ENCODE measurements around the gene PLET1.
A peak's percentile ranks its signal among the peaks of the same experiment; 100 is the strongest.

The PLET1 gene

GRCh38 chr11:112285841-112286311 lies 25.2 kb upstream of the PLET1 start:
- no peak for DNase-seq (ENCODE audit: low read depth in 2 of 2, low spot score in 1 of 2)

- DNase-seq (ENCODE audit: low read depth in 2 of 2, low spot score in 1 of 2) = no peak
Observed at GRCh38 chr11:112281726-112282125, 21.1 kb upstream of the PLET1 start.

GRCh38 chr11:112280268-112281126 lies 19.8 kb upstream of the PLET1 start:
- peak; percentile 32 to 39 for DNase-seq (ENCODE audit: low read depth in 2 of 2, low spot score in 1 of 2)

- peak; percentile 49 to 62 for DNase-seq (ENCODE audit: low read depth in 2 of 2, low spot score in 1 of 2)
Observed at GRCh38 chr11:112279901-112280267, 19.2 kb upstream of the PLET1 start.

- no peak for DNase-seq (ENCODE audit: low read depth in 2 of 2, low spot score in 1 of 2)
Observed at GRCh38 chr11:112278803-112279202, 18.1 kb upstream of the PLET1 start.

- no peak for DNase-seq (ENCODE audit: low read depth in 2 of 2, low spot score in 1 of 2)
Observed at GRCh38 chr11:112277941-112278340, 17.3 kb upstream of the PLET1 start.

- DNase-seq (ENCODE audit: low read depth in 2 of 2, low spot score in 1 of 2) = no peak
Observed at GRCh38 chr11:112277029-112277428, 16.4 kb upstream of the PLET1 start.

- no peak for DNase-seq (ENCODE audit: low read depth in 2 of 2, low spot score in 1 of 2)
Observed at GRCh38 chr11:112274007-112274783, 13.5 kb upstream of the PLET1 start.

- no peak for DNase-seq (ENCODE audit: low read depth in 2 of 2, low spot score in 1 of 2)
Observed at GRCh38 chr11:112273066-112273465, 12.4 kb upstream of the PLET1 start.

GRCh38 chr11:112271242-112271641 lies 10.6 kb upstream of the PLET1 start:
- no peak for DNase-seq (ENCODE audit: low read depth in 2 of 2, low spot score in 1 of 2)

- no peak for DNase-seq (ENCODE audit: low read depth in 2 of 2, low spot score in 1 of 2)
Observed at GRCh38 chr11:112270551-112271180, 10.0 kb upstream of the PLET1 start.

GRCh38 chr11:112269139-112269538 lies 8.5 kb upstream of the PLET1 start:
- no peak for DNase-seq (ENCODE audit: low read depth in 2 of 2, low spot score in 1 of 2)

- no peak for DNase-seq (ENCODE audit: low read depth in 2 of 2, low spot score in 1 of 2)
Observed at GRCh38 chr11:112268406-112268805, 7.7 kb upstream of the PLET1 start.

GRCh38 chr11:112267188-112267591 lies 6.5 kb upstream of the PLET1 start:
- no peak for DNase-seq (ENCODE audit: low read depth in 2 of 2, low spot score in 1 of 2)

GRCh38 chr11:112266410-112266778 lies 5.7 kb upstream of the PLET1 start:
- DNase-seq (ENCODE audit: low read depth in 2 of 2, low spot score in 1 of 2) = no peak

- DNase-seq (ENCODE audit: low read depth in 2 of 2, low spot score in 1 of 2) = no peak
Observed at GRCh38 chr11:112265659-112266409, 5.2 kb upstream of the PLET1 start.

GRCh38 chr11:112255067-112255720 lies 5.5 kb downstream of the PLET1 start:
- no peak for DNase-seq (ENCODE audit: low read depth in 2 of 2, low spot score in 1 of 2)

GRCh38 chr11:112253605-112254242 lies 6.9 kb downstream of the PLET1 start:
- DNase-seq (ENCODE audit: low read depth in 2 of 2, low spot score in 1 of 2) = no peak

- no peak for DNase-seq (ENCODE audit: low read depth in 2 of 2, low spot score in 1 of 2)
Observed at GRCh38 chr11:112249871-112250610, 10.6 kb downstream of the PLET1 start.
